Transverse colon (tissue), 4 donors: ENCODE results near the gene BTRC. TPM values are rescaled to one million over a fixed set of nuclear protein-coding genes. Genes with fewer than 3 reads are reported as not detected.

Source experiments
- DNase-seq: peaks from one replicate; pipeline ENCODE4 v3.0.0-alpha.2; 2019
- H3K27ac ChIP-seq, 4 donors: fragments of 200-600 bp; sonication (generic); 2 replicates each; pipeline ENCODE4 v1.5.1; 2016 to 2018; ENCODE audit warnings: inconsistent platforms in 4 of 4
- H3K27me3 ChIP-seq: fragments of 200-600 bp; sonication (generic); 2 replicates; pipeline ENCODE4 v1.5.1; 2017; ENCODE audit warnings: inconsistent platforms
- H3K36me3 ChIP-seq, 4 donors: fragments of 200-600 bp; sonication (generic); 2 replicates each; pipeline ENCODE4 v1.5.1; 2017 to 2019; ENCODE audit warnings: inconsistent platforms in 4 of 4
- H3K4me1 ChIP-seq, 4 donors: fragments of 200-600 bp; sonication (generic); 2 replicates each; pipeline ENCODE4 v1.5.1; 2017 to 2020; ENCODE audit warnings: inconsistent platforms in 4 of 4
- H3K4me3 ChIP-seq, 4 donors: fragments of 200-600 bp; sonication (generic); 1 replicate in 1 of 4; 2 replicates in 3 of 4; pipeline versions ENCODE4 v1.5.1 to v1.6.1; 2017 to 2019; ENCODE audit warnings: inconsistent platforms in 4 of 4
- H3K9me3 ChIP-seq, 2 donors: fragments of 200-600 bp; sonication (generic); 2 replicates each; pipeline ENCODE4 v1.5.1; 2017 to 2019; ENCODE audit warnings: inconsistent platforms in 2 of 2
- EP300 ChIP-seq: sonication (generic); formaldehyde crosslinking; IDR thresholded peaks from one replicate; pipeline ENCODE4 v1.6.1; 2017; ENCODE audit warnings: antibody characterized with exemption, low read depth
- POLR2A ChIP-seq: fragments of 450-650 bp; IDR thresholded peaks from one replicate; pipeline ENCODE4 v1.6.1; 2016; ENCODE audit warnings: antibody characterized with exemption, mild to moderate bottlenecking, moderate library complexity
- POLR2AphosphoS5 ChIP-seq, 3 donors: sonication (generic); formaldehyde crosslinking; IDR thresholded peaks; one replicate each; pipeline ENCODE4 v1.6.1; 2016; ENCODE audit warnings: antibody characterized with exemption in 3 of 3
- WGBS, 2 donors: methylation state at CpG; one replicate each; pipeline ENCODE4 v1.1.5; 2018; ENCODE audit warnings: low coverage in 1 of 2; 5-methylcytosine and 5-hydroxymethylcytosine counted together
- in situ Hi-C, 4 donors: fragments of 200-750 bp; cut with MboI; loops; one replicate each; pipeline versions ENCODE4 v1.15.0 to v1.15.1; 2017; ENCODE audit warnings: low sequenced_read_pairs in 3 of 4, low pct_ligation_motif_present in 1 of 4, low pct_unique_long_range_greater_than_20kb in 1 of 4
- intact Hi-C: fragments of 100-400 bp; cut with DNase I; formaldehyde crosslinking; loops from one replicate; pipeline ENCODE4 v1.15.1; 2023; ENCODE audit warnings: low total_unique reads
- total RNA-seq, 4 donors: library from RNA; depleted of rRNA; stranded (reverse); fragments of >200 nt; gene quantifications; one replicate each; pipeline ENCODE4 v1.1.0, GENCODE V29; 2016
- TF ChIP-seq, protein P1 (sequence below), 5 experiments: fragments of 200-600 bp in 3 of 5; fragments of 450-650 bp in 2 of 5; sonication (generic) in 3 of 5; IDR thresholded peaks; 1 replicate in 2 of 5; 2 replicates in 3 of 5; pipeline ENCODE4 v1.5.1; 2016 to 2017; ENCODE audit warnings: antibody characterized with exemption in 5 of 5, inconsistent platforms in 3 of 5, mild to moderate bottlenecking in 2 of 5, moderate library complexity in 1 of 5

The BTRC gene
- total RNA-seq, 4 donors from 2014 or later: 8.6 to 195 (median 32.0) TPM

GRCh38 chr10:101458869-101459268 lies 104.9 kb downstream of the BTRC start:
- H3K4me1 ChIP-seq: peaks cover 0 to under 1% (median 0%) of the 10 kb centered on the region in 4 donors
- no peak for DNase-seq
- H3K27ac ChIP-seq: no peak overlapping the region
- no peaks in the 10 kb centered on the region for H3K36me3 ChIP-seq
- TF ChIP-seq, protein P1, sequence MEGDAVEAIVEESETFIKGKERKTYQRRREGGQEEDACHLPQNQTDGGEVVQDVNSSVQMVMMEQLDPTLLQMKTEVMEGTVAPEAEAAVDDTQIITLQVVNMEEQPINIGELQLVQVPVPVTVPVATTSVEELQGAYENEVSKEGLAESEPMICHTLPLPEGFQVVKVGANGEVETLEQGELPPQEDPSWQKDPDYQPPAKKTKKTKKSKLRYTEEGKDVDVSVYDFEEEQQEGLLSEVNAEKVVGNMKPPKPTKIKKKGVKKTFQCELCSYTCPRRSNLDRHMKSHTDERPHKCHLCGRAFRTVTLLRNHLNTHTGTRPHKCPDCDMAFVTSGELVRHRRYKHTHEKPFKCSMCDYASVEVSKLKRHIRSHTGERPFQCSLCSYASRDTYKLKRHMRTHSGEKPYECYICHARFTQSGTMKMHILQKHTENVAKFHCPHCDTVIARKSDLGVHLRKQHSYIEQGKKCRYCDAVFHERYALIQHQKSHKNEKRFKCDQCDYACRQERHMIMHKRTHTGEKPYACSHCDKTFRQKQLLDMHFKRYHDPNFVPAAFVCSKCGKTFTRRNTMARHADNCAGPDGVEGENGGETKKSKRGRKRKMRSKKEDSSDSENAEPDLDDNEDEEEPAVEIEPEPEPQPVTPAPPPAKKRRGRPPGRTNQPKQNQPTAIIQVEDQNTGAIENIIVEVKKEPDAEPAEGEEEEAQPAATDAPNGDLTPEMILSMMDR (IDR thresholded peaks at IDR 0.05): no peak
- TF ChIP-seq POLR2AphosphoS5 (IDR thresholded peaks at IDR 0.05) (no peak), EP300 (no peak)
- in situ Hi-C loops (loop anchor here in 1 of 4 donors (25.0 kb wide), 1 partner anchor 247 kb away; no protein-coding TSS in a partner anchor), intact Hi-C loops (no loop called here)
- H3K9me3 ChIP-seq: no peaks in the 10 kb centered on the region
- H3K27me3 ChIP-seq: no peaks in the 10 kb centered on the region
- WGBS, 2 donors: 93 to 100% methylated on average over 1 of the region's 1 CpG
- H3K4me3 ChIP-seq: no peak overlapping the region

- no peak for DNase-seq
- intact Hi-C loops (loop anchor here (5.0 kb wide), 1 partner anchor 328 kb away; no protein-coding TSS in a partner anchor), in situ Hi-C loops (loop anchor here in 1 of 4 donors (25.0 kb wide), 1 partner anchor 252 kb away; no protein-coding TSS in a partner anchor)
- no peaks in the 10 kb centered on the region for H3K36me3 ChIP-seq
- WGBS, 2 donors: 93 to 95% methylated on average over 4 of the region's 4 CpGs
- peaks cover 0 to 15% (median 9%) of the 10 kb centered on the region in 4 donors for H3K4me1 ChIP-seq
- no peak overlapping the region for H3K4me3 ChIP-seq
- H3K9me3 ChIP-seq: no peaks in the 10 kb centered on the region
- no peak overlapping the region for H3K27ac ChIP-seq
- TF ChIP-seq, protein P1 (IDR thresholded peaks at IDR 0.05): no peak
- no peak for TF ChIP-seq POLR2AphosphoS5 (IDR thresholded peaks at IDR 0.05)
- TF ChIP-seq EP300: no peak
- TF ChIP-seq POLR2A: no peak
- no peaks in the 10 kb centered on the region for H3K27me3 ChIP-seq
Measured at GRCh38 chr10:101464082-101464481, 110.1 kb downstream of the BTRC start.

GRCh38 chr10:101464599-101464998 lies 110.6 kb downstream of the BTRC start:
- Histone ChIP-seq H3K27me3 (no peaks in the 10 kb centered on the region), H3K36me3 (no peaks in the 10 kb centered on the region), H3K9me3 (no peaks in the 10 kb centered on the region), H3K4me1 (peaks cover 0 to 15% (median 9%) of the 10 kb centered on the region in 4 donors), H3K4me3 (no peak overlapping the region), H3K27ac (no peak overlapping the region)
- 65 to 75% methylated on average over 2 of the region's 2 CpGs for WGBS, 2 donors
- in situ Hi-C loops (loop anchor here in 1 of 4 donors (25.0 kb wide), 1 partner anchor 252 kb away; no protein-coding TSS in a partner anchor), intact Hi-C loops (loop anchor here (5.0 kb wide), 1 partner anchor 328 kb away; no protein-coding TSS in a partner anchor)
- no peak for DNase-seq
- TF ChIP-seq POLR2AphosphoS5 (IDR thresholded peaks at IDR 0.05) (no peak), EP300 (no peak), POLR2A (no peak)
- TF ChIP-seq, protein P1 (IDR thresholded peaks at IDR 0.05): no peak

DNA sequence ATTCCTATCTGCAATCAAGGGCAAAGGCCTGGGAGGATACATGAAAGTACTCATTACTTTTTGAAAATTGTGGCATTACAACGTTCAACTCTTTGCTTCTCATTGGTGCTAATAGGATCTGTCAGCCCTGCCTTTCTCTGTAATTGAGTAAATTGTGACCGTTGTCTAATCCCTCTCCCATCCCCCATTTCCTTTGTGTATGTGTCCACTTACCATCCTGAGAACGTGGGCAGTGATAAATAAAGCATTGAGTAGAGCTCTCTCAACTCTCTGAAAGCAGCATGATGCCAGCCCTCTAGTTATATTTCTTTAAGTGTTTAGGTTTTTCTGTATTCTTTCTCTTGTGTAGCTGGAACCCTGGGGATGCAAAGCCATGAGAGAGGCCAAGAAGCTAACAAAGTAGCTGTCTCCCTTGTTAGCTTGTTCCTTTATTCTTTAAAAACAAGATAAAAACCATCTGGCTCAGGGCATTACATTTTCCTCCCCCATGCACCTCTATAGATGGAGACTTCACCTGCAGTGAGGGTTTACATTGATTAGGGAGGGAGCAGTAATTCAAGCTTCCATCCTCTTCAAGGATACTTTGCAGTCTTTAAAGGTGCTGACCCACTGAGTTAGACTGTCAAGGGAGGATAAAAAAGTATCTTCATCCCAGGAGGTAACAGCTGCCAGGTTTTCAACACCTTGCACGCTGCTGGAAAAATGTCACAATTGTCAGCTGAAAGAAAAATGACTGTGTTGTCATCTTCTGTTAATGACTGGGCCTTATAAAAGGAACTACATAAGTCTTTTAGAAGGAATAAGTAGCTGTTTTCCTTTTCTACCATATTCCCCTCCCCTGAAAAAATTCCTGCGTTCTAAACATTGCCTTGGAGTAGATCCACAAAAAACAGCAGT lies 112.3 kb downstream of the BTRC start:
- H3K4me1 ChIP-seq: peaks cover 0 to 15% (median 9%) of the 10 kb centered on the region in 4 donors
- TF ChIP-seq POLR2A (no peak), EP300 (no peak), POLR2AphosphoS5 (IDR thresholded peaks at IDR 0.05) (no peak)
- TF ChIP-seq, protein P1 (IDR thresholded peaks at IDR 0.05): no peak
- no peak overlapping the region for H3K4me3 ChIP-seq
- WGBS, 2 donors: 79 to 84% methylated on average over 4 to 5 of the region's 5 CpGs
- in situ Hi-C loops: loop anchor here in 1 of 4 donors (25.0 kb wide), 1 partner anchor 254 kb away; no protein-coding TSS in a partner anchor
- H3K36me3 ChIP-seq: no peaks in the 10 kb centered on the region
- H3K9me3 ChIP-seq: no peaks in the 10 kb centered on the region
- intact Hi-C loops: no loop called here
- DNase-seq: no peak
- H3K27ac ChIP-seq: no peak overlapping the region
- H3K27me3 ChIP-seq: no peaks in the 10 kb centered on the region
